ENCODE measurements around the gene DGUOK.
A peak's percentile ranks its signal among the peaks of the same experiment; 100 is the strongest.
"Not testable (repeated sequence)": the region's sequence is repeated elsewhere in the genome, so short reads cannot be mapped to it uniquely, and the experiment has no call there.

Gene DGUOK

GRCh38 chr2:73926493-73927327, at the start of gene DGUOK:
Gene DGUOK, plus strand, starts transcription at chr2:73926880. Its CDS starts 31 bp downstream, at chr2:73926911.
- peak within 1 kb of the TSS; percentile 79 for H3K4me3 ChIP-seq (ENCODE audit: low read depth, low read length)
- DNase-seq (ENCODE audit: low read depth) = peak; percentile 98

DNA sequence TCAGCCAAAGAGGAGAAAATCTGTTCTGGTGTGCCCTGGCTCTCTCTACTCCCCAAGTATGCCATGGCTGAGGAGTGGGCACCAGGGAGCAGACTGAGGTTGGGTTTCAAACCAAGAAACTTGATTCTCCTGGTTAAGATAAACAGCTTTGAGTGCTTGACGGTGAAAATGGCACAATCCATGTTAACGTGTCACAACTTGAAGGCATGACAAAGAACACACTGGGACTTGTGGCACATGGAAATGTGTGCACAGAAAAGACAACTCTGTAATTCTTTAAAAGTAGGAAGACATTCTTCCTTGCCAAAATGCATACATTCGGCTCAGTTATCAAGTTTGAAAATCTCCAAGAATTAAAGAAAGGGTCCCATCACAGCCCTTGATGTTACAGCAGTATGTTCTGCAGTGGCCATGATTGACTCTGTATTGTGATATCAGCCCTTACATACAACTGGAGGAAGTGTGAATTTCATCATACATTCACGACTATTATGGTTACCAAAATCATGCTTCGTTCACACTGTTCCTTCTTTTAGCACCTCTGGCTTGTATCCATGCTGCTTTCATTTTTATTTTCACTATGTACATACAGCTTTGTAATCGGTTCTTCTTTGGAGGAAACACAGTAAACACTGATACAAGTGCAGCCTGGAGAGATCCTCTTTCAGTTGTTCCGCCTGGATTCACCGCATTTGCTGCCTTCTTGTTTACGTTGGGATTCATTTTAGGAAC, 49.4 kb upstream of the DGUOK start:
- no peak overlapping the region for H3K4me3 ChIP-seq (ENCODE audit: low read depth, low read length)
- DNase-seq (ENCODE audit: low read depth) = no peak

GRCh38 chr2:73877984-73878383, 48.7 kb upstream of the DGUOK start:
- DNase-seq (ENCODE audit: low read depth); H3K4me3 ChIP-seq (ENCODE audit: low read depth, low read length): not testable (repeated sequence)

- no peak overlapping the region for H3K4me3 ChIP-seq (ENCODE audit: low read depth, low read length)
- no peak for DNase-seq (ENCODE audit: low read depth)
Measured at GRCh38 chr2:73885406-73885805, 41.3 kb upstream of the DGUOK start.

- no peak overlapping the region for H3K4me3 ChIP-seq (ENCODE audit: low read depth, low read length)
- DNase-seq (ENCODE audit: low read depth) = no peak
Measured at GRCh38 chr2:73886357-73886756, 40.3 kb upstream of the DGUOK start.

- not testable (repeated sequence) for H3K4me3 ChIP-seq (ENCODE audit: low read depth, low read length); DNase-seq (ENCODE audit: low read depth)
Measured at GRCh38 chr2:73887596-73888353, 38.9 kb upstream of the DGUOK start.

GRCh38 chr2:73888388-73888787, 38.3 kb upstream of the DGUOK start:
- no peak overlapping the region for H3K4me3 ChIP-seq (ENCODE audit: low read depth, low read length)
- no peak for DNase-seq (ENCODE audit: low read depth)

DNA sequence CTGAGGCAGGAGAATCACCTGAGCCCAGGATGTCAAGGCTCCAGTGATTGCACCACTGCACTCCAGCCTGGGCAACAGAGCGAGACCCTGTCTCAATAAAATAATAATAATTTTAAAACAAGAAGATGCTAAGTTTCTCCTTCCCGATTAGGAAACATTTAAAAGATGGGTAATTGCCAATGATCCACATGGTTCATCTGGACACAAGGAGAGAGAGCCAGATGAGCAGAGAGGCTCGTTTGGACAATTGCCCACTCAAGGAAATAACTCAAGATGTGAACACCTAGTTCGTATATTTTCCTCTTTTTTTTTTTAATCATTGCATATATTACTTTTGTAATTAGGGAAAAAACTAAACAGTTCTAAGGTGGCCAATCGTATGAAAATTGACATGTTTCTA, 37.5 kb upstream of the DGUOK start:
- DNase-seq (ENCODE audit: low read depth) = no peak

GRCh38 chr2:73890301-73891092, 36.2 kb upstream of the DGUOK start:
- no peak for DNase-seq (ENCODE audit: low read depth)
- H3K4me3 ChIP-seq (ENCODE audit: low read depth, low read length) = no peak overlapping the region

More for the DNA sequence above, 37.5 kb upstream of the DGUOK start:
- no peak overlapping the region for H3K4me3 ChIP-seq (ENCODE audit: low read depth, low read length)

DNA sequence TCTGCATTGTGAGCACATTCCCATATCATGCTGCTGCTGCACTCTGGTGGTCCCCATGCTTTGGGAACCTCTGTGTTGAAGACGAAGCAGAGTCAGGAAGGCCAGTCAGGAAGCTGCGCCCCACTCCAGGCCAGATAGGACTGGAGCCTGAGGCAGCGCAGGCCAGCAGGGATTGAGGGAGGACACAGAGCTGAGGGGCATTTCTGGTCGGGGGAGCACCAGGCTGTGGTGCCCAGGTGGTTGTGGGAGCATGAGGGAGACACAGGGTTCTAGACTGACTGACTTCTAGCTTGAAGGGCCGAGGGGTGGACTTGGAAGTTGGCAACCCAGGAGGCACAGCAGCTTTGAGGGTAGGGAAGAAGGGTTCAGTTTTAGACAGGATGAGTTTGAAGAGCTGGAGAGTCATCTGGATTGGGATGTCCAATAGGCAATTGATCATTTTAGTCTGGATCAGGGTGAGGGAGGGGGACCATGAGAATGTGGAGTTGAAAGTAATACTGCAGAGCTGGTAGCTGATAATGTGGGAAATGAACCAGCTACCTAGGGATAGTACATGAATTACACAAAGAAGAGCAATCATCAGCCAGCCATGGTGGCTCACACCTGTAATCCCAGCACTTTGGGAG, 35.3 kb upstream of the DGUOK start:
- no peak overlapping the region for H3K4me3 ChIP-seq (ENCODE audit: low read depth, low read length)
- no peak for DNase-seq (ENCODE audit: low read depth)

GRCh38 chr2:73892631-73893329, 33.9 kb upstream of the DGUOK start, which contains the start of gene ACTG2:
Gene ACTG2, plus strand, starts transcription at chr2:73893008. Its CDS starts 8,304 bp downstream, at chr2:73901312.
- no peak for DNase-seq (ENCODE audit: low read depth)
- no peak within 1 kb of the TSS for H3K4me3 ChIP-seq (ENCODE audit: low read depth, low read length)

- H3K4me3 ChIP-seq (ENCODE audit: low read depth, low read length) = no peak overlapping the region
- no peak for DNase-seq (ENCODE audit: low read depth)
Measured at GRCh38 chr2:73893764-73894474, 32.8 kb upstream of the DGUOK start.

DNA sequence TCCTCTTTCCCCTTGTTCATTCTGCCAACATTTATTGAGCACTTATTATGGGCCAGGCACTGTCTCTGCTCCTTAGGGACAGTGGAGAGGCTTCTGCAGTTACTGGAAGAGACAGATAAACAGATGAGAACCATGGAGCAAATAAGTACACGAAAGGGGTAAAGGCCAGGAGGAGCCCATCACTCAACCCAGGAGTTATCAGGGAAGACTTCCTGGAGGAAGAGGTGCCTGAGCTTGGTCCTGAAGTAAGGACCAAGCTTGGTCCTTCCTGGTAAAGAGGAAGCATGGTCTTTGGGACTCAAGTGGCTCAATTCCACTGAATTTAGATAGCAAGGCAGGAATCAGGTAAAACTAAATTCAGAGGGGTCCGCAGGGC, 32.2 kb upstream of the DGUOK start:
- H3K4me3 ChIP-seq (ENCODE audit: low read depth, low read length) = no peak overlapping the region
- DNase-seq (ENCODE audit: low read depth) = no peak

GRCh38 chr2:73894877-73895276, 31.8 kb upstream of the DGUOK start:
- no peak overlapping the region for H3K4me3 ChIP-seq (ENCODE audit: low read depth, low read length)
- no peak for DNase-seq (ENCODE audit: low read depth)

DNA sequence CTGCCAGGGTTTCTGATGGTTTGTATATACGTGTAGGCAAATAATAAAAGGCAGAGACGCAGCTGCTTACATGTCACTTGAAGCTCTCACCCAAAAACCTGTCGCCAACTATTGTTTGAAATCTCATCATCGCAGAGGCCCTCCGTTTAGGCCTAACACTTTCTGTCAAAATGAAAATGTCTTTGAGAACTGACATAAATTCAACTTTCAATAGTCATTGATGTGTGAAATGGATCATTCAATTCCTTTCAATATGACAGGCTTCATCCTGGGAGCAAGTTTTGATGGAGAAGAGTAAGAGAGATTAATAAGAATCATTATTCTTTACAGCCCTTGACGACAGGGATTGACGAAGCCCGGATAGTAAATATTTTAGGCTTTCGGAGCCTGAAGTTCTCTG, 31.2 kb upstream of the DGUOK start:
- H3K4me3 ChIP-seq (ENCODE audit: low read depth, low read length) = no peak overlapping the region
- DNase-seq (ENCODE audit: low read depth) = no peak

DNA sequence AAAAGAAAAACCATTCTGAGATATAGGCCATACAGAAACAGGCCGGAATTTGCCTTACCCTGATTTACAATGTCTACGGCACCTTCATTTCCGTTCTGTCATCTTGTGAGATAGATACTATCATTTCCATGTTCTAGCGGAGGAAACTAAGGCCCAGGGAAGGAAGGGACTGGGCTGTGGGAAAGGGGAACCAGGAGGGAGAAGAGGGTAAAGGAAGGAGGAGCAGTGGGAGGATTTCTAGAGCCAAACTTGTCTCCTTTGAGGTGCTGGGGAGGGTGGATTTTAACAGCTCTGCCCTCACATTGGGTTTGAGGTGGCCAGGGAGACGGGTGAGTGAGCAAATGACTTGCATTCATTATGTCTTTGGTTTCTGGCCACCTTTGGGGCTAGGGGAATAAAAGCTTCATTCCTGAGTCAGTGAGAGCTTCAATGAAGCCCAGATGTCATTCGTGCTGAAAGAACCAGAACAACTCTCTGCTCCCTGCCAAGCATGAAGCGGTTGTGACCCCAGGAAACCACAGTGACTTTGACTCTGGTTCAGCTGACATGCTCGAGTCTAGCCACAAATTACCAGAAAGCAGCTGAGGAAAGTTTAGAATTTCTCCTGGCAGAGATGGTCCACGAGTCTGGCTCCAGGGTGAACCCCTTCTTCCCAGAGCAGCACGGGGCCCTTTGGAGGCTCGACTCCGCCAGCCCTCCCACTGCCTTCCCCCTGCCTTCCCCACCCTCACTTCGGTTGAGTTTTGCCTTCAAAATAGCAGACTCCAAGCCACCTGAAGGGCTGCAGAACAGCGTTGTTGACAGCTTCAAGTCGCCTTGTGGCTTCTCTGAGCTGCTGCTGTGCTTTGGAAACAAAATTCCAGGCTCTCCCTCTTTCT, 30.1 kb upstream of the DGUOK start:
- peak; percentile 89 for DNase-seq (ENCODE audit: low read depth)
- H3K4me3 ChIP-seq (ENCODE audit: low read depth, low read length) = no peak overlapping the region

- DNase-seq (ENCODE audit: low read depth) = no peak
- no peak overlapping the region for H3K4me3 ChIP-seq (ENCODE audit: low read depth, low read length)
Measured at GRCh38 chr2:73897240-73897583, 29.5 kb upstream of the DGUOK start.
